ENCODE results near the gene DCAF6.

Gene DCAF6

GRCh38 chr1:167950569-167950968 lies 14.1 kb downstream of the DCAF6 start:
- Histone ChIP-seq H3K27ac (ENCODE audit: insufficient read depth, low read length, poor library complexity, severe bottlenecking) (no peak overlapping the region), H3K36me3 (ENCODE audit: control insufficient read depth, insufficient read depth, low read length) (peaks cover 12% of the 10 kb centered on the region), H3K9me3 (ENCODE audit: control insufficient read depth, low read length) (no peaks in the 10 kb centered on the region), H3K4me3 (ENCODE audit: insufficient read depth, low read depth, low read length, poor library complexity, severe bottlenecking) (no peak overlapping the region), H3K27me3 (replicated peaks; ENCODE audit: control insufficient read depth, insufficient read depth, low read length, poor library complexity, severe bottlenecking) (no peaks in the 10 kb centered on the region), H3K4me1 (ENCODE audit: control insufficient read depth, insufficient read depth, low read length, poor library complexity, severe bottlenecking) (no peaks in the 10 kb centered on the region)
- no peak for DNase-seq

- no peak for DNase-seq
- Histone ChIP-seq H3K36me3 (ENCODE audit: control insufficient read depth, insufficient read depth, low read length) (peaks cover 12% of the 10 kb centered on the region), H3K27ac (ENCODE audit: insufficient read depth, low read length, poor library complexity, severe bottlenecking) (no peak overlapping the region), H3K9me3 (ENCODE audit: control insufficient read depth, low read length) (no peaks in the 10 kb centered on the region), H3K4me3 (ENCODE audit: insufficient read depth, low read depth, low read length, poor library complexity, severe bottlenecking) (no peak overlapping the region), H3K27me3 (replicated peaks; ENCODE audit: control insufficient read depth, insufficient read depth, low read length, poor library complexity, severe bottlenecking) (no peaks in the 10 kb centered on the region), H3K4me1 (ENCODE audit: control insufficient read depth, insufficient read depth, low read length, poor library complexity, severe bottlenecking) (no peaks in the 10 kb centered on the region)
Measured at GRCh38 chr1:167955915-167956314, 19.4 kb downstream of the DCAF6 start.

DNA sequence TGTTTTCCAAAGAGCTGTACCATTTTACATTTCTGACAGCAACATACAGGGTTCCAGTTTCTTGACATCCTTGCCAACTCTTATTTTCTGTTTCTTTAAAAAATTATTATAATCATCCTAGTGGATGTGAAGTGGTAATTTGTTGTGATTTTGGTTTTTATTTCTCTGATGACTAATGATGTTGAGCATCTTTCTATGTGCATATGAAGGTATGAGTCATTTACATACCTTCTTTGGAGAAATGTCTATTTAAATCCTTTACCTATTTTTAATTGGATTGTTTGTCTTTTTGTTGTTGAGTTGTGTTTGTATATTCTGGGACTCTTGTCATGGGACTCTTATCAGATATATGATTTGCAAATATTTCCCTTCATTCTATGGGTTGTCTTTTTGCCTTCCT lies 21.2 kb downstream of the DCAF6 start:
- Histone ChIP-seq H3K27ac (ENCODE audit: insufficient read depth, low read length, poor library complexity, severe bottlenecking) (no peak overlapping the region), H3K36me3 (ENCODE audit: control insufficient read depth, insufficient read depth, low read length) (peaks cover 8% of the 10 kb centered on the region), H3K9me3 (ENCODE audit: control insufficient read depth, low read length) (no peaks in the 10 kb centered on the region), H3K4me3 (ENCODE audit: insufficient read depth, low read depth, low read length, poor library complexity, severe bottlenecking) (no peak overlapping the region), H3K4me1 (ENCODE audit: control insufficient read depth, insufficient read depth, low read length, poor library complexity, severe bottlenecking) (no peaks in the 10 kb centered on the region), H3K27me3 (replicated peaks; ENCODE audit: control insufficient read depth, insufficient read depth, low read length, poor library complexity, severe bottlenecking) (no peaks in the 10 kb centered on the region)
- DNase-seq: no peak

DNA sequence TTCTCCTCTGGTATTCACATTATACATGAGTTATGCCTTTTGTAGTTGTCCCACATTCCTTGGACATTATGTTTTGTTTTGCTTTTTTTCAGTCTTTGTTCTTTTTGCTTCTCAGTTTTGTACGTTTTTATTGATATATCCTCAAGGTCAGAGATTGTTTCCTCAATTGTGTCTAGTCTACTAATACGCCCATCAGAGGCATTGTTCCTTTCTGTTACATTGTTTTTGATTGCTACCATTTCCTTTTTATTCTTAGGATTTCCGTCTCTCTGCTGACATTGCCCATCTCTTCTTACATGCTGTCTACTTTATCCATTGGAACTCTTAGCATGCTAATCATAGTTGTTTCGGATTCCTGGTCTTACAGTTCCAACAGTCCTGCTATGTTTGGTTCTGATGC lies 28.2 kb downstream of the DCAF6 start:
- Histone ChIP-seq H3K4me1 (ENCODE audit: control insufficient read depth, insufficient read depth, low read length, poor library complexity, severe bottlenecking) (no peaks in the 10 kb centered on the region), H3K9me3 (ENCODE audit: control insufficient read depth, low read length) (no peaks in the 10 kb centered on the region), H3K27ac (ENCODE audit: insufficient read depth, low read length, poor library complexity, severe bottlenecking) (no peak overlapping the region), H3K36me3 (ENCODE audit: control insufficient read depth, insufficient read depth, low read length) (peaks cover 6% of the 10 kb centered on the region), H3K4me3 (ENCODE audit: insufficient read depth, low read depth, low read length, poor library complexity, severe bottlenecking) (no peak overlapping the region), H3K27me3 (replicated peaks; ENCODE audit: control insufficient read depth, insufficient read depth, low read length, poor library complexity, severe bottlenecking) (no peaks in the 10 kb centered on the region)
- DNase-seq: no peak

GRCh38 chr1:167966050-167966449 lies 29.6 kb downstream of the DCAF6 start:
- Histone ChIP-seq H3K4me3 (ENCODE audit: insufficient read depth, low read depth, low read length, poor library complexity, severe bottlenecking) (no peak overlapping the region), H3K27ac (ENCODE audit: insufficient read depth, low read length, poor library complexity, severe bottlenecking) (no peak overlapping the region), H3K4me1 (ENCODE audit: control insufficient read depth, insufficient read depth, low read length, poor library complexity, severe bottlenecking) (no peaks in the 10 kb centered on the region), H3K9me3 (ENCODE audit: control insufficient read depth, low read length) (no peaks in the 10 kb centered on the region), H3K27me3 (replicated peaks; ENCODE audit: control insufficient read depth, insufficient read depth, low read length, poor library complexity, severe bottlenecking) (no peaks in the 10 kb centered on the region), H3K36me3 (ENCODE audit: control insufficient read depth, insufficient read depth, low read length) (peaks cover 6% of the 10 kb centered on the region)
- no peak for DNase-seq

GRCh38 chr1:167968569-167968968 lies 32.1 kb downstream of the DCAF6 start:
- Histone ChIP-seq H3K4me3 (ENCODE audit: insufficient read depth, low read depth, low read length, poor library complexity, severe bottlenecking) (no peak overlapping the region), H3K9me3 (ENCODE audit: control insufficient read depth, low read length) (no peaks in the 10 kb centered on the region), H3K27ac (ENCODE audit: insufficient read depth, low read length, poor library complexity, severe bottlenecking) (no peak overlapping the region), H3K4me1 (ENCODE audit: control insufficient read depth, insufficient read depth, low read length, poor library complexity, severe bottlenecking) (no peaks in the 10 kb centered on the region), H3K27me3 (replicated peaks; ENCODE audit: control insufficient read depth, insufficient read depth, low read length, poor library complexity, severe bottlenecking) (no peaks in the 10 kb centered on the region), H3K36me3 (ENCODE audit: control insufficient read depth, insufficient read depth, low read length) (peaks cover 6% of the 10 kb centered on the region)
- no peak for DNase-seq

DNA sequence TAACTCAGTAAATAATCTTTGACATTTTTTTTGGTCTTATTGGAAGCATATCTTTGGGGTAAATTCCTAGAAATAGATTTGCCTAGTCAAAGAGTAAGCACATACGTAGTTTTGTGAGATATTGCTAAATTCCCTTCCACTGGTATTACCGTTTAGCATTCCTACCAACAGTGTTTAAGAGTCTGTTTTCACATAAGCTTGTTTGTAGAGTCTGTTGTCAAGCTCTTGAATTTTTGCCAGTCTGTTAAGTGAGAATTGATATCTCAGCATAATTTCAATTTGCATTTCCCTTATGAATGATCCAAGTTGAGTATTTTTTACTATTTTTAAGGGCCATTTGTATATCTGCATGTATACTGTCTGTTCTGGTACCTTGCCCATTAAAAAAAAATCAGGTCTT lies 37.3 kb downstream of the DCAF6 start:
- Histone ChIP-seq H3K36me3 (ENCODE audit: control insufficient read depth, insufficient read depth, low read length) (peaks cover 5% of the 10 kb centered on the region), H3K27me3 (replicated peaks; ENCODE audit: control insufficient read depth, insufficient read depth, low read length, poor library complexity, severe bottlenecking) (no peaks in the 10 kb centered on the region), H3K9me3 (ENCODE audit: control insufficient read depth, low read length) (no peaks in the 10 kb centered on the region), H3K4me3 (ENCODE audit: insufficient read depth, low read depth, low read length, poor library complexity, severe bottlenecking) (no peak overlapping the region), H3K27ac (ENCODE audit: insufficient read depth, low read length, poor library complexity, severe bottlenecking) (no peak overlapping the region), H3K4me1 (ENCODE audit: control insufficient read depth, insufficient read depth, low read length, poor library complexity, severe bottlenecking) (no peaks in the 10 kb centered on the region)
- DNase-seq: no peak

DNA sequence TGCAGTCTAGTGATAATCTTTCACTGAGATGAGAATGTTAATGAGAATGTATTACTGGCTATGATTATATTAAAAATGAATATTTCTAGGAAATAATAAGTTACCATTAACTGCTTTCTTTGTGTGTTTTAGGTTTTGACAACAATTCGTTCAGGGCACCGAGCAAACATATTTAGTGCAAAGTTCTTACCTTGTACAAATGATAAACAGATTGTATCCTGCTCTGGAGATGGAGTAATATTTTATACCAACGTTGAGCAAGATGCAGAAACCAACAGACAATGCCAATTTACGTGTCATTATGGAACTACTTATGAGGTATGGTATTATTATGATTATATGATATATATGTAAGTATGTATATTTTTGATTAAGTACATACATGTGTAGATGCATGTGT lies 38.2 kb downstream of the DCAF6 start:
- Histone ChIP-seq H3K4me3 (ENCODE audit: insufficient read depth, low read depth, low read length, poor library complexity, severe bottlenecking) (no peak overlapping the region), H3K9me3 (ENCODE audit: control insufficient read depth, low read length) (no peaks in the 10 kb centered on the region), H3K4me1 (ENCODE audit: control insufficient read depth, insufficient read depth, low read length, poor library complexity, severe bottlenecking) (no peaks in the 10 kb centered on the region), H3K27ac (ENCODE audit: insufficient read depth, low read length, poor library complexity, severe bottlenecking) (no peak overlapping the region), H3K27me3 (replicated peaks; ENCODE audit: control insufficient read depth, insufficient read depth, low read length, poor library complexity, severe bottlenecking) (no peaks in the 10 kb centered on the region), H3K36me3 (ENCODE audit: control insufficient read depth, insufficient read depth, low read length) (peaks cover 5% of the 10 kb centered on the region)
- DNase-seq: no peak

GRCh38 chr1:167977245-167977644 lies 40.8 kb downstream of the DCAF6 start:
- Histone ChIP-seq H3K27me3 (replicated peaks; ENCODE audit: control insufficient read depth, insufficient read depth, low read length, poor library complexity, severe bottlenecking) (no peaks in the 10 kb centered on the region), H3K9me3 (ENCODE audit: control insufficient read depth, low read length) (no peaks in the 10 kb centered on the region), H3K36me3 (ENCODE audit: control insufficient read depth, insufficient read depth, low read length) (peaks cover 5% of the 10 kb centered on the region), H3K4me3 (ENCODE audit: insufficient read depth, low read depth, low read length, poor library complexity, severe bottlenecking) (no peak overlapping the region), H3K4me1 (ENCODE audit: control insufficient read depth, insufficient read depth, low read length, poor library complexity, severe bottlenecking) (no peaks in the 10 kb centered on the region), H3K27ac (ENCODE audit: insufficient read depth, low read length, poor library complexity, severe bottlenecking) (no peak overlapping the region)
- DNase-seq: no peak

DNA sequence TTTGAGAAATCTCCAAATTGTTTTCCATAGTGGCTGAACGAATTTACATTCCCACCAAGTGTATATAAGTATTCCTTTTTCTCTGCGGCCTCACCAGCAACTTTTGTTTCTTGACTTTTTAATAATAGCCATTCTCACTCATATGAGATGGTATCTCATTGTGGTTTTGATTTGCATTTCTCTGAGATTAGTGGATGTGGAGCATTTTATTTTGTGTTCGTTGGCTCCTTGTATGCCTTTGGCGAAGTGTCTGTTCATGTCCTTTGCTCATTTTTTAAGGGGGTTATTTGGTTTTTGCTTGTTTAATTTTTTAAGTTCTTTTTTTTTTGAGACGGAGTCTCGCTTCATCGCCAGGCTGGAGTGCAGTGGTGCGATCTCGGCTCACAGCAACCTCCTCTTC lies 45.5 kb downstream of the DCAF6 start:
- H3K9me3 ChIP-seq (ENCODE audit: control insufficient read depth, low read length): no peaks in the 10 kb centered on the region
- no peak overlapping the region for H3K4me3 ChIP-seq (ENCODE audit: insufficient read depth, low read depth, low read length, poor library complexity, severe bottlenecking)
- DNase-seq: no peak
- no peaks in the 10 kb centered on the region for H3K36me3 ChIP-seq (ENCODE audit: control insufficient read depth, insufficient read depth, low read length)
- H3K4me1 ChIP-seq (ENCODE audit: control insufficient read depth, insufficient read depth, low read length, poor library complexity, severe bottlenecking): no peaks in the 10 kb centered on the region
- H3K27ac ChIP-seq (ENCODE audit: insufficient read depth, low read length, poor library complexity, severe bottlenecking): no peak overlapping the region
- no peaks in the 10 kb centered on the region for H3K27me3 ChIP-seq (replicated peaks; ENCODE audit: control insufficient read depth, insufficient read depth, low read length, poor library complexity, severe bottlenecking)

Data from effector memory CD4-positive, alpha-beta T cell (primary cell).